SH-SY5Y (cell line): Measurements from ENCODE around the gene VAV1.

Experiments
- GATA2 ChIP-seq: IDR thresholded peaks from 2 replicates; pipeline ENCODE4 v1.6.1; 2011; ENCODE audit warnings: mild to moderate bottlenecking, low read depth, low read length
- GATA3 ChIP-seq: IDR thresholded peaks from 2 replicates; pipeline ENCODE4 v1.6.1; 2011; ENCODE audit warnings: low read depth, mild to moderate bottlenecking, low read length, moderate library complexity

GRCh38 chr19:6828698-6829633, 56.5 kb downstream of the VAV1 start:
- no peak for TF ChIP-seq GATA3
- TF ChIP-seq GATA2, result no peak
